ENCODE measurements around the gene YARS1. TPM values are rescaled to one million over a fixed set of nuclear protein-coding genes. Genes with fewer than 3 reads are reported as not detected.

YARS1 gene
- total RNA-seq, 1 experiment from 2014 or later = 180 TPM

- H3K4me1 ChIP-seq (replicated peaks; ENCODE audit: insufficient read depth) = peaks cover 53% of the 10 kb centered on the region
- no peak overlapping the region for H3K4me3 ChIP-seq
- peak overlapping the region; percentile 85 for H3K27ac ChIP-seq
- peak in 1 of 2 experiments; percentile 46 for DNase-seq
- H4K20me1 ChIP-seq (ENCODE audit: insufficient read depth) = peaks cover 11% of the 10 kb centered on the region
- intact Hi-C loops (cut with micrococcal nuclease; ENCODE audit: unreplicated experiment) = no loop called here
- no peaks in the 10 kb centered on the region for H3K27me3 ChIP-seq (ENCODE audit: insufficient read depth, low read depth)
- no peak overlapping the region for H3K4me2 ChIP-seq
- peaks cover 50% of the 10 kb centered on the region for H3K36me3 ChIP-seq (ENCODE audit: low read depth)
- ChIA-PET POLR2A (ENCODE audit: unreplicated experiment) (no interaction called here), CTCF (no interaction called here)
- no peak overlapping the region for H2AFZ ChIP-seq
- TF ChIP-seq EZH2 (IDR thresholded peaks at IDR 0.05; ENCODE audit: low read depth) = no peak
- TF ChIP-seq CTCF (conservative IDR thresholded peaks at IDR 0.05) = no peak
- BruUV-seq (replicated peaks) = no TSS peak
- H3F3A ChIP-seq (ENCODE audit: insufficient read depth, low read depth) = peaks cover 70% of the 10 kb centered on the region
- no peaks in the 10 kb centered on the region for H3K9me3 ChIP-seq (ENCODE audit: insufficient read depth, low read depth)
- peaks cover 59% of the 10 kb centered on the region for H3K79me2 ChIP-seq (ENCODE audit: low read depth)
- no peaks in the 10 kb centered on the region for H3K9me2 ChIP-seq (ENCODE audit: insufficient read depth)
Observed at GRCh38 chr1:32801096-32801715, 16.0 kb downstream of the YARS1 start.

- Histone ChIP-seq H2AFZ (no peak overlapping the region), H3K4me3 (0 out of 2 replicates have a peak overlapping the region, but pooled peaks have one; percentile 17), H3F3A (ENCODE audit: insufficient read depth, low read depth) (peaks cover 84% of the 10 kb centered on the region), H3K27me3 (ENCODE audit: insufficient read depth, low read depth) (no peaks in the 10 kb centered on the region), H3K4me1 (replicated peaks; ENCODE audit: insufficient read depth) (peaks cover 65% of the 10 kb centered on the region), H3K27ac (peak overlapping the region; percentile 85), H4K20me1 (ENCODE audit: insufficient read depth) (peaks cover 6% of the 10 kb centered on the region), H3K4me2 (peak overlapping the region; percentile 59), H3K9me2 (ENCODE audit: insufficient read depth) (no peaks in the 10 kb centered on the region), H3K9me3 (ENCODE audit: insufficient read depth, low read depth) (no peaks in the 10 kb centered on the region), H3K36me3 (ENCODE audit: low read depth) (peaks cover 59% of the 10 kb centered on the region), H3K79me2 (ENCODE audit: low read depth) (peaks cover 62% of the 10 kb centered on the region)
- DNase-seq = no peak
- CTCF ChIA-PET = interaction anchor here (0.6 kb wide), 1 partner anchor 43 kb away, joined by 5 read pairs; no protein-coding TSS in a partner anchor
- POLR2A ChIA-PET (ENCODE audit: unreplicated experiment) = no interaction called here
- TF ChIP-seq EZH2 (IDR thresholded peaks at IDR 0.05; ENCODE audit: low read depth) (no peak), CTCF (conservative IDR thresholded peaks at IDR 0.05) (no peak)
- intact Hi-C loops (cut with micrococcal nuclease; ENCODE audit: unreplicated experiment) = loop anchor here (1.0 to 5.0 kb wide), 2 partner anchors 17 to 147 kb away; partner anchors contain the start of genes RBBP4 and ZBTB8OS
- no TSS peak for BruUV-seq (replicated peaks)
Observed at GRCh38 chr1:32798679-32799416, 18.3 kb downstream of the YARS1 start.

GRCh38 chr1:32798191-32798590 lies 19.0 kb downstream of the YARS1 start:
- Histone ChIP-seq H4K20me1 (ENCODE audit: insufficient read depth) (peaks cover 2% of the 10 kb centered on the region), H3K27me3 (ENCODE audit: insufficient read depth, low read depth) (no peaks in the 10 kb centered on the region), H3K4me1 (replicated peaks; ENCODE audit: insufficient read depth) (peaks cover 71% of the 10 kb centered on the region), H3F3A (ENCODE audit: insufficient read depth, low read depth) (peaks cover 86% of the 10 kb centered on the region), H3K27ac (peak overlapping the region; percentile 85), H3K36me3 (ENCODE audit: low read depth) (peaks cover 62% of the 10 kb centered on the region), H3K79me2 (ENCODE audit: low read depth) (peaks cover 65% of the 10 kb centered on the region), H3K4me3 (no peak overlapping the region), H2AFZ (no peak overlapping the region), H3K9me3 (ENCODE audit: insufficient read depth, low read depth) (no peaks in the 10 kb centered on the region), H3K9me2 (ENCODE audit: insufficient read depth) (no peaks in the 10 kb centered on the region), H3K4me2 (peak overlapping the region; percentile 59)
- DNase-seq = peak in 1 of 2 experiments; percentile 93
- intact Hi-C loops (cut with micrococcal nuclease; ENCODE audit: unreplicated experiment) = loop anchor here (1.0 to 5.0 kb wide), 2 partner anchors 18 to 146 kb away; partner anchors contain the start of genes RBBP4 and ZBTB8OS
- ChIA-PET POLR2A (ENCODE audit: unreplicated experiment) (interaction anchor here (0.6 to 0.7 kb wide), 3 partner anchors 10 to 551 kb away, joined by 3 to 20 read pairs (median 5); no protein-coding TSS in a partner anchor), CTCF (interaction anchor here (0.6 kb wide), 1 partner anchor 42 kb away, joined by 5 read pairs; no protein-coding TSS in a partner anchor)
- no TSS peak for BruUV-seq (replicated peaks)
- no peak for TF ChIP-seq CTCF (conservative IDR thresholded peaks at IDR 0.05)
- TF ChIP-seq EZH2 (IDR thresholded peaks at IDR 0.05; ENCODE audit: low read depth) = no peak

Measured in PC-9 (cell line).